HG03558 (cell line): Measurements from ENCODE around the gene FGF19.

Experiments
- ATAC-seq: cut with Tn5 transposase; IDR thresholded peaks from one replicate; pipeline ENCODE4 v1.9.1; 2021; ENCODE audit warnings: moderate number of reproducible peaks; ENCODE audit not compliant: unreplicated experiment; ENCODE audit errors: extremely low read depth

The FGF19 gene

GRCh38 chr11:69658626-69659450 is 45.0 kb downstream of the FGF19 start:
- ATAC-seq = no peak

- no peak for ATAC-seq
Measured at GRCh38 chr11:69657911-69658625, 45.8 kb downstream of the FGF19 start.

GRCh38 chr11:69657456-69657910 is 46.3 kb downstream of the FGF19 start:
- ATAC-seq = no peak

- no peak for ATAC-seq
Measured at GRCh38 chr11:69656536-69657455, 47.0 kb downstream of the FGF19 start.

GRCh38 chr11:69655479-69656428 is 48.1 kb downstream of the FGF19 start:
- no peak for ATAC-seq

GRCh38 chr11:69654660-69655478 is 49.0 kb downstream of the FGF19 start:
- no peak for ATAC-seq

GRCh38 chr11:69654001-69654659 is 49.7 kb downstream of the FGF19 start:
- no peak for ATAC-seq

GRCh38 chr11:69653406-69653960 is 50.3 kb downstream of the FGF19 start:
- no peak for ATAC-seq

GRCh38 chr11:69652999-69653398 is 50.8 kb downstream of the FGF19 start:
- no peak for ATAC-seq

- no peak for ATAC-seq
Measured at GRCh38 chr11:69651834-69652620, 51.8 kb downstream of the FGF19 start.

GRCh38 chr11:69650832-69651344 is 52.9 kb downstream of the FGF19 start:
- ATAC-seq = no peak

- ATAC-seq = no peak
Measured at GRCh38 chr11:69650081-69650831, 53.6 kb downstream of the FGF19 start.

GRCh38 chr11:69649576-69649900 is 54.3 kb downstream of the FGF19 start:
- no peak for ATAC-seq

GRCh38 chr11:69648679-69649575 is 54.9 kb downstream of the FGF19 start:
- ATAC-seq = no peak
